Progenitor cell of endocrine pancreas (in vitro differentiated cells): ENCODE measurements around the gene SLC7A14. TPM values are rescaled to one million over a fixed set of nuclear protein-coding genes. Genes with fewer than 3 reads are reported as not detected.

ENCODE experiments used
- DNase-seq: peaks from one replicate; pipeline ENCODE4 v3.0.0; 2021; ENCODE audit warnings: low spot score; ENCODE audit not compliant: unreplicated experiment
- H3K27ac Mint-ChIP-seq: 2 replicates; pipeline ENCODE4 v1.8.0; 2021; ENCODE audit warnings: mild to moderate bottlenecking, moderate library complexity, mixed read lengths
- H3K27me3 Mint-ChIP-seq: 2 replicates; pipeline ENCODE4 v1.8.0; 2021; ENCODE audit warnings: mixed read lengths
- H3K36me3 Mint-ChIP-seq: 2 replicates; pipeline ENCODE4 v1.8.0; 2022; ENCODE audit warnings: mixed read lengths; ENCODE audit not compliant: insufficient read depth
- H3K4me1 Mint-ChIP-seq: 2 replicates; pipeline ENCODE4 v1.8.0; 2021; ENCODE audit warnings: low read depth, mixed read lengths
- H3K4me3 Mint-ChIP-seq: 2 replicates; pipeline ENCODE4 v1.8.0; 2021; ENCODE audit warnings: low read depth, mild to moderate bottlenecking, moderate library complexity, mixed read lengths
- H3K9me3 Mint-ChIP-seq: 2 replicates; pipeline ENCODE4 v1.8.0; 2021; ENCODE audit warnings: low read depth, mixed read lengths
- CTCF ChIP-seq: fragments of 200-600 bp; sonication (generic); IDR thresholded peaks from one replicate; pipeline ENCODE4 v1.5.0; 2021; ENCODE audit warnings: antibody characterized with exemption, mild to moderate bottlenecking; ENCODE audit not compliant: unreplicated experiment
- total RNA-seq: library from RNA; stranded (reverse); gene quantifications from 2 replicates; pipeline ENCODE4 v1.2.1, GENCODE V29; 2021

The SLC7A14 gene
- total RNA-seq, 1 donor from 2014 or later, result 1.2 TPM

- Mint-ChIP-seq H3K4me1 (peaks cover 25% of the 10 kb centered on the region), H3K27ac (no peak overlapping the region), H3K27me3 (peaks cover 15% of the 10 kb centered on the region), H3K4me3 (no peak overlapping the region), H3K9me3 (no peaks in the 10 kb centered on the region), H3K36me3 (no peaks in the 10 kb centered on the region)
- TF ChIP-seq CTCF, result no peak
- DNase-seq, result no peak
These were observed 122.9 kb downstream of the SLC7A14 start for GRCh38 chr3:170463011-170463410.

- Mint-ChIP-seq H3K27me3 (peaks cover 13% of the 10 kb centered on the region), H3K4me3 (no peak overlapping the region), H3K27ac (no peak overlapping the region), H3K9me3 (no peaks in the 10 kb centered on the region), H3K4me1 (peaks cover 7% of the 10 kb centered on the region), H3K36me3 (no peaks in the 10 kb centered on the region)
- DNase-seq, result no peak
- no peak for TF ChIP-seq CTCF
These were observed 127.6 kb downstream of the SLC7A14 start for GRCh38 chr3:170458285-170458684.

GRCh38 chr3:170454509-170454908, 131.4 kb downstream of the SLC7A14 start:
- H3K9me3 Mint-ChIP-seq, result no peaks in the 10 kb centered on the region

GRCh38 chr3:170450039-170450438, 135.8 kb downstream of the SLC7A14 start:
- no peak for TF ChIP-seq CTCF
- H3K36me3 Mint-ChIP-seq, result no peaks in the 10 kb centered on the region
- no peak overlapping the region for H3K4me3 Mint-ChIP-seq
- no peak overlapping the region for H3K27ac Mint-ChIP-seq
- no peak for DNase-seq
- no peaks in the 10 kb centered on the region for H3K9me3 Mint-ChIP-seq
- no peaks in the 10 kb centered on the region for H3K27me3 Mint-ChIP-seq
- H3K4me1 Mint-ChIP-seq, result no peaks in the 10 kb centered on the region

More at GRCh38 chr3:170454509-170454908, 131.4 kb downstream of the SLC7A14 start:
- Mint-ChIP-seq H3K36me3 (no peaks in the 10 kb centered on the region), H3K4me3 (no peak overlapping the region), H3K27me3 (peaks cover 4% of the 10 kb centered on the region), H3K27ac (no peak overlapping the region), H3K4me1 (no peaks in the 10 kb centered on the region)
- no peak for DNase-seq
- TF ChIP-seq CTCF, result no peak

GRCh38 chr3:170448584-170448983, 137.3 kb downstream of the SLC7A14 start:
- no peak overlapping the region for H3K27ac Mint-ChIP-seq

More at GRCh38 chr3:170448584-170448983, 137.3 kb downstream of the SLC7A14 start:
- no peak overlapping the region for H3K4me3 Mint-ChIP-seq
- no peak for TF ChIP-seq CTCF
- no peaks in the 10 kb centered on the region for H3K9me3 Mint-ChIP-seq
- no peaks in the 10 kb centered on the region for H3K27me3 Mint-ChIP-seq
- DNase-seq, result no peak
- H3K4me1 Mint-ChIP-seq, result no peaks in the 10 kb centered on the region
- no peaks in the 10 kb centered on the region for H3K36me3 Mint-ChIP-seq
